Mesothelial cell of epicardium (in vitro differentiated cells): ENCODE data around the gene TCP11. TPM values are rescaled to one million over a fixed set of nuclear protein-coding genes. Genes with fewer than 3 reads are reported as not detected.
A peak's percentile ranks its signal among the peaks of the same experiment; 100 is the strongest.

Experiments
- DNase-seq, 2 experiments: peaks; one replicate each; pipeline ENCODE4 v3.0.0; 2021; ENCODE audit warnings: low spot score in 2 of 2; ENCODE audit not compliant: unreplicated experiment in 2 of 2
- H3K27ac Mint-ChIP-seq: 2 replicates; pipeline ENCODE4 v1.8.0; 2021; ENCODE audit warnings: mixed read lengths
- H3K27me3 Mint-ChIP-seq: 2 replicates; pipeline ENCODE4 v1.8.0; 2021; ENCODE audit warnings: low read depth, mixed read lengths
- H3K36me3 Mint-ChIP-seq: 2 replicates; pipeline ENCODE4 v1.8.0; 2021; ENCODE audit warnings: mixed read lengths
- H3K4me1 Mint-ChIP-seq: 2 replicates; pipeline ENCODE4 v1.8.0; 2021; ENCODE audit warnings: mixed read lengths
- H3K4me3 Mint-ChIP-seq: 2 replicates; pipeline ENCODE4 v1.8.0; 2021; ENCODE audit warnings: mild to moderate bottlenecking, moderate library complexity, mixed read lengths
- H3K9me3 Mint-ChIP-seq: 2 replicates; pipeline ENCODE4 v1.8.0; 2021; ENCODE audit warnings: mixed read lengths
- total RNA-seq: library from RNA; stranded (reverse); gene quantifications from 3 replicates; pipeline ENCODE4 v1.2.1, GENCODE V29; 2021
- TF ChIP-seq, protein P1 (sequence below): fragments of 200-600 bp; sonication (generic); IDR thresholded peaks from one replicate; pipeline ENCODE4 v1.5.0; 2021; ENCODE audit warnings: antibody characterized with exemption; ENCODE audit not compliant: unreplicated experiment

TCP11 gene
- total RNA-seq, result 0.20 to 0.24 TPM (median 0.20 TPM) in 3 replicates

DNA sequence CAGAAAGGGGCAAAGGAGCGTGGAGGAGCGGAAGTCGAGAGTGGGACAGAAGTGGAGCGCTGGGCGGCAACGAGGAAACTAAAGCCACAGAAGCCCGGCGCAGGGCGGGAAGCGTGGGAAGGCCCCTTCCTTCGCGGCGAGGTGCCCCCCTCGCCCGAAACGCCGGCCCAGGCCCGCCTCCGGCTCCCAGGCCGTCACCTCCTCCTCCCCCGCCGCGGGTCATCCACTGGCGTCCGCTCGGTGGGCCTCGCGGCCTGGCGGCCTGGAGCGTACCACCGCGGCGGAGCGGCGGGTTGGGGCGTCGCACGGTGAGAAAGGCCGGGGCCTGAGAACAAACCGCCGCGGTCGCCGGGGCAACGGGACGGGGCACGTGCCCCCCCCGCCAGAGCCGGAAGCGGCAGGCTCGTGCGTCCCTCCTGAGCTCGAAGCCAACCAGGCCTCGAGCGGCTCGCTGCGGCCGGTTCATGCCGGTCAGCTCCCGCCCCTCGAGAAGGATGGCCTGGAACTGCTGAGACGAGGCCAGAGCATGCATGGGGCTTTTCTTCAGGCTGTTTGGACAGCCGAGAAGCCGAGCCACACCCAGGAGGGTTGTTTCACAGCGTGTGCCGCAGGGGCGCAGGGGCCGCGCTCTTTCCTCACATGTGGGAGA lies at the start of gene TCP11:
TSS of gene TCP11 (minus strand) at position 333 of the 649 bp plus-strand sequence. CDS start 469 bp downstream, outside the sequence.
- Mint-ChIP-seq H3K27ac (peak within 1 kb of the TSS; percentile 9), H3K9me3 (no peaks in the 10 kb centered on the region)
- DNase-seq, result no peak

DNA sequence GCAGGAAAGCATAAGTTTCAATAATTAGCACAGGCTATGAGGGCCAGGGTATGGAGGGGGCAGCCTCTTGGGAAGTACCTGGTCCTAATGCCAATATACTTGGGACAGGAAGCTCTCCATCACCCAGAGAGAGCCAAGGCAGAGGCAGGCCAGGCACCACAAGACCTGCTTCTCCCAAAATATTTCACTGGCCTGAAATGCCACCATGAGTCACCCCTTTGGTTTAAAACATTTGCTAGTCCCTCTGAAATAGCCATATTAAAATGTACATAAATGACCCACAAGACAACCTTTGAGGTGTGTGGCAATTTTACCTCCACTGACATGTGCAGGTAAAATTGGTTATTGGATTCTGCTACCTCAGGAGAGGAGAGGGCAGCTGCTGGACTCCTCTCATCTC lies 49.2 kb upstream of the TCP11 start:
- TF ChIP-seq, protein P1, sequence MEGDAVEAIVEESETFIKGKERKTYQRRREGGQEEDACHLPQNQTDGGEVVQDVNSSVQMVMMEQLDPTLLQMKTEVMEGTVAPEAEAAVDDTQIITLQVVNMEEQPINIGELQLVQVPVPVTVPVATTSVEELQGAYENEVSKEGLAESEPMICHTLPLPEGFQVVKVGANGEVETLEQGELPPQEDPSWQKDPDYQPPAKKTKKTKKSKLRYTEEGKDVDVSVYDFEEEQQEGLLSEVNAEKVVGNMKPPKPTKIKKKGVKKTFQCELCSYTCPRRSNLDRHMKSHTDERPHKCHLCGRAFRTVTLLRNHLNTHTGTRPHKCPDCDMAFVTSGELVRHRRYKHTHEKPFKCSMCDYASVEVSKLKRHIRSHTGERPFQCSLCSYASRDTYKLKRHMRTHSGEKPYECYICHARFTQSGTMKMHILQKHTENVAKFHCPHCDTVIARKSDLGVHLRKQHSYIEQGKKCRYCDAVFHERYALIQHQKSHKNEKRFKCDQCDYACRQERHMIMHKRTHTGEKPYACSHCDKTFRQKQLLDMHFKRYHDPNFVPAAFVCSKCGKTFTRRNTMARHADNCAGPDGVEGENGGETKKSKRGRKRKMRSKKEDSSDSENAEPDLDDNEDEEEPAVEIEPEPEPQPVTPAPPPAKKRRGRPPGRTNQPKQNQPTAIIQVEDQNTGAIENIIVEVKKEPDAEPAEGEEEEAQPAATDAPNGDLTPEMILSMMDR, result no peak
- H3K4me3 Mint-ChIP-seq, result no peak overlapping the region
- no peaks in the 10 kb centered on the region for H3K27me3 Mint-ChIP-seq

More for the DNA sequence above, at the start of gene TCP11:
- TF ChIP-seq, protein P1, result no peak
- Mint-ChIP-seq H3K27me3 (no peaks in the 10 kb centered on the region), H3K4me3 (no peak within 1 kb of the TSS), H3K36me3 (no peaks in the 10 kb centered on the region), H3K4me1 (peaks cover 23% of the 10 kb centered on the region)

DNA sequence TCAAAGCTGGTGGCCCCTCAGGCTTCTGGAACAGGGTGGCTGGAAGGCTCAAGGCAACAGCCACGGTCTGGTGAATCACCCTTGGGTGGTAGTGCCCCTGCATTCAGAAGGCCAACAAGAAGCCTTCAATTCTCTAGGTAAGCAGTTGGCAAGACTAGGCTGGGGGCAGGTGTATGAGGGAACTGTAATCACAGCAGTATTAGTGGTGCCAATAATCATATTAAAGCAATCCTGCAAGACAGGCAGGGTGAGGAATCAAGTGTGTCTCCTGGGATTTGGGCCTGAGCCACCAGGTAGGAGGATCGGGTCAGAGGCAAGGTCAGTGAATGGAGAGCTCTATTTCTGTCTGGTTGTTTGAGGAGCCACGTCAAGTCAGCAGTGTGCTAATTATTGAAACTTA lies 47.7 kb upstream of the TCP11 start:
- DNase-seq, result no peak
- H3K27ac Mint-ChIP-seq, result no peak overlapping the region
- no peak overlapping the region for H3K4me3 Mint-ChIP-seq
- H3K4me1 Mint-ChIP-seq, result peaks cover 11% of the 10 kb centered on the region
- H3K36me3 Mint-ChIP-seq, result no peaks in the 10 kb centered on the region
- TF ChIP-seq, protein P1, result no peak
- no peaks in the 10 kb centered on the region for H3K9me3 Mint-ChIP-seq
- H3K27me3 Mint-ChIP-seq, result no peaks in the 10 kb centered on the region

More for the DNA sequence above, 49.2 kb upstream of the TCP11 start:
- DNase-seq, result no peak
- Mint-ChIP-seq H3K36me3 (no peaks in the 10 kb centered on the region), H3K9me3 (no peaks in the 10 kb centered on the region), H3K4me1 (peaks cover 4% of the 10 kb centered on the region), H3K27ac (no peak overlapping the region)

DNA sequence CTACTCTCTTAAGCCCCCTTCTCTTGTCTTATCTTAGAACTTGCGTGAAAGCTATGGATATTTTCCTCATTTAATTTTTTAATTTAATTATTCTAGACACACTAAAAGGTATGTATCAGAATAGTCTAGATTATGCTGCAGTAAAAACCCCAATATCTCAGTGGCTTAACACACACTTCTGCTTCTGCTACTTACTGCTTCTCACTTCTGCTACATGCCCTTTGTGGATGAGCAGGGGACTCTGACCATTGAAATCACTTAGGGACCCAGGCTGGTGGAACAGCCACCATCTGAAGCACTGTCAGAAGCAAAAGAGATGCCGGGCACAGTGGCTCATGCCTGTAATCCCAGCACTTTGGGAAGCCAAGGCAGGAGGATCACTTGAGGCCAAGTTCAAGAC lies 45.4 kb upstream of the TCP11 start:
- H3K27ac Mint-ChIP-seq, result no peak overlapping the region
- no peaks in the 10 kb centered on the region for H3K9me3 Mint-ChIP-seq
- H3K4me1 Mint-ChIP-seq, result peaks cover 19% of the 10 kb centered on the region
- H3K4me3 Mint-ChIP-seq, result no peak overlapping the region
- H3K36me3 Mint-ChIP-seq, result no peaks in the 10 kb centered on the region
- TF ChIP-seq, protein P1, result no peak
- H3K27me3 Mint-ChIP-seq, result no peaks in the 10 kb centered on the region
- DNase-seq, result no peak

DNA sequence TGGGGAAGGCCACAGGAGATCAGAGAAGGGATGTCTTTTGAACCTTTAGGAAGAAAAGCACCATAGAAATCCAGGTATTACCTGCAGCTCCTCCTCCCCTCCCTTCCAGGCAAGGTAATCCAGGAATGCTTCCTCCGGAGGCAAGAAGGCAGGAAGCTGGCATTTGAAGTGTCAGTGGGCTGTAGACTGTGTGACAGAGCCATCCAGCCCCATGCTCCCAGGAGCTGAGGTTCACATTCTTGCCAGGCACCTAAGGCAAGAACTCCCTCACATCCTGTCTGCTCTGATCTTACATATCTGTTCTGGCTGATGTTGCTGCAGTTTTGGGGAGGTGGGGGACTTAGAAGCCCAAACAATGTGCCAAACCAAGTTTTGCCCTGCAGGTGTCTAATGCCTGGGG lies 44.8 kb upstream of the TCP11 start:
- Mint-ChIP-seq H3K36me3 (no peaks in the 10 kb centered on the region), H3K27ac (no peak overlapping the region), H3K4me3 (no peak overlapping the region), H3K27me3 (no peaks in the 10 kb centered on the region), H3K9me3 (no peaks in the 10 kb centered on the region), H3K4me1 (peaks cover 25% of the 10 kb centered on the region)
- TF ChIP-seq, protein P1, result no peak
- DNase-seq, result no peak

DNA sequence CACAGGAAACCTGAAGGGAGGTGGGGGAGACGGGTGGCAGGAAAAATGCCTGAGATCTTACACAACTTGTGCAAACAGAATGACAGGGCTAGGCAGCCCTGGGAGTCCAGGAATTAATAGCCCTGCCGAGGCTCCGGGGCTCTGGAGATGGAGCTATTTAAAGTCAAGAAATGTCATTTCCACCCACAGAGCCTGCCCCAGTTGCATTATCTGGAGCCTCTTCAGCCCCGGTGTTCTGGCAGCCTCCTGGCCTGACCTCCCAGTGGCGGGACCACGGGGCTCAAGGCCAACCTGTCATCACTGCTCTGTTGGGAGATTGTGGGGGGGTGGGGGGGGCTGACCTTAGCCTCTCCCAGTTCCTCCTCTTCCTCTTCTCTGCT lies 44.2 kb upstream of the TCP11 start:
- TF ChIP-seq, protein P1, result no peak
- Mint-ChIP-seq H3K9me3 (no peaks in the 10 kb centered on the region), H3K27me3 (no peaks in the 10 kb centered on the region), H3K4me3 (no peak overlapping the region), H3K36me3 (no peaks in the 10 kb centered on the region), H3K4me1 (peaks cover 26% of the 10 kb centered on the region), H3K27ac (peak overlapping the region; percentile 64)
- no peak for DNase-seq
